Activated effector memory CD4-positive, alpha-beta T cell treated with anti-CD3 and anti-CD28 coated beads, Interleukin-2, amount 50 U/mL, for 16 hours (primary cell): ENCODE results near the gene CACNA1C.

Experiments used
- DNase-seq: peaks from one replicate; pipeline ENCODE4 v3.0.0-alpha.2; 2020

The CACNA1C gene

GRCh38 chr12:2403221-2403976 lies 350.6 kb downstream of the CACNA1C start:
- peak; percentile 51 for DNase-seq

- no peak for DNase-seq
Observed at GRCh38 chr12:2405039-2405438, 352.3 kb downstream of the CACNA1C start.

- DNase-seq = peak; percentile 38
Observed at GRCh38 chr12:2406903-2407302, 354.1 kb downstream of the CACNA1C start.

- DNase-seq = no peak
Observed at GRCh38 chr12:2408262-2408661, 355.5 kb downstream of the CACNA1C start.

- DNase-seq = peak; percentile 53
Observed at GRCh38 chr12:2409656-2410265, 357.0 kb downstream of the CACNA1C start.

- peak; percentile 24 for DNase-seq
Observed at GRCh38 chr12:2410496-2410895, 357.7 kb downstream of the CACNA1C start.

DNA sequence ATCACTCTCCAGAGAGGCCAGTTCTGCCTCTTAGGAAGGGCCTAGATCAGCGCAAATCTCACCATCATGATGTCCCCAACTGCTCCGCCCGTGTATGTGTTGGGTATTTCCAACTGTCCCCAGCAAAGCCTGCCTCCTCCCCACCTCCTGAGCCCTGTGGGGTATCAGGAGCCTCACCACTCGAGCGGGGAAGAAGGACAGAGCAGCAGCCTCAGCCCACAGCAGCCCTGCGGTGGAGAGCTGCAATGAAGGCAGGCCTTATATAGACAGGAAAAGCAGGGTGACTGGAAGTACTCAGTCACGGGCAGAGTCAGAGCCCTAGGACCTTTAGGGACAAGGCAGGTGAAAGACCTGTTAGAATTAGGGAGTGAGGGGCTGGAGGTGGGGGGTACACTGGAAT lies 358.2 kb downstream of the CACNA1C start:
- no peak for DNase-seq

DNA sequence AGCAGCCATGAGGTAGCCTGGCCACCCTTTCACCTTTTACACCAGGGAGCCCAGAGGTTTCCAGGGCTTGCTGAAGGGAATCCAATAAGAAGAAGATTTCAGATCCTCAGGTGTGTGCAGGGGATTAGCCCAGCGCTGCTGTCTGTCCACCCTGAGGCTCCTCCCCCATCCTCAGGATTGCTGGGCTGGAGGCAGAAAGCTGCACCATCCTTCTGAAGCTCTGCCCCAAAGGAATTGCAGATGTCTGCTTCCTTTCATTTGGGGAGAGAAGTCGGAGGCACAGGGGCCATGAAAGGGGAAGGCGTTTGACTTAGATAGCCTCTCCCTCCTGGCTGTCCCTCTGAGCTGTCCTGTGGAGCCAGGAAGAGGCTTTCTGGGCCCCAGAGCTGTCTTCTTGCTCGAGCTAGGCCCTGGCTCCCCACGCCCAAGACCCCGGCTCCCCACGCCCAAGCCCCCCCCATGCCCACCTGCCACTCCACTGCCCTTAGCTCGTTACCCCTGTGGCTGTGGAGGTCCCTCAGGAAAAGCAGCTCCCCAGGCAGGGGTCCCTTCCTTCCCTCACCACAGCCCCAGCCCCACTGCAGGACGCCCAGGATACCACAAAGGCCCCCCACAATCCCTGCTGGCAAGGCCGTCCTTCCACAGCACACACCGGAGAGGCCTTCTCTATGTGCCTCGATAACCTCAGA lies 359.0 kb downstream of the CACNA1C start:
- DNase-seq = peak; percentile 33

- DNase-seq = peak; percentile 33
Observed at GRCh38 chr12:2412305-2412643, 359.5 kb downstream of the CACNA1C start.

- peak; percentile 51 for DNase-seq
Observed at GRCh38 chr12:2413301-2413700, 360.5 kb downstream of the CACNA1C start.

GRCh38 chr12:2413999-2414792 lies 361.4 kb downstream of the CACNA1C start:
- peak; percentile 12 for DNase-seq

DNA sequence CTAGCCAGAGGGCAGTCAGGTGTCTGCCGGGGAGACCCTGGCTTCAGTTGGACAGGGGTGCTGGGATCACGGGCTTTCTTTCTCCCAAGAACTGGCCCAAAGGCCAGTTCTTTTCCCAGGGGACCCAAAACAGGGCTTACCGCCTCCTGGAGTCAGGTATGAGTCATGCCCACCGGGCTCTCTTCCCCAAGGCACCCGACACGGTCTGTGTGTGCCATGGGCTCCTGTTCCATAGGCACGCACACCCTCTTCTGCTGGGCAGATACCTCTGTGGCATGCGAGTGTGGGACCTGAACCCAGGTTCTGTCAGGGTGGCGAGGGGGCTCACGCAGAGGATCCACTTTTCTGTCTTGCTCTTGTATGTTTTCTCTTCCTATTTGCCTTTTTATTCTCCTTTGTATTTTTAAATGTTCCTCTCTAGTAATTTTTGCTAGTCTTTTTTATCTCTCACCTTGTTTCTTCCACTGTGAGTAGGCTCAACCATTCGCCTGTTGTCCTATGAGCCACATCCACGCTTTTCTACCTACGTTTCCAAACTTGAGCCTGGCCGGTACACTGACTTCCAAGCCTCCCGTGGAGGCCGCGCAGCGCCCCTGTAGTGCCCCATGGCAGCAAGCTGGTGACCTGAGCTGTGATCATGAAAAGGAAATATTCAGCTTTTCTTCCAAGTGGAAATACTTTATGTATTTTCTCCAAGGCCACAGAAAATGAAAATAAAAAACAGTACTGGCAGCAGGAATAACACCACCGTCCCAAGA lies 362.2 kb downstream of the CACNA1C start:
- DNase-seq = peak; percentile 42

- DNase-seq = peak; percentile 53
Observed at GRCh38 chr12:2415568-2415944, 362.8 kb downstream of the CACNA1C start.

DNA sequence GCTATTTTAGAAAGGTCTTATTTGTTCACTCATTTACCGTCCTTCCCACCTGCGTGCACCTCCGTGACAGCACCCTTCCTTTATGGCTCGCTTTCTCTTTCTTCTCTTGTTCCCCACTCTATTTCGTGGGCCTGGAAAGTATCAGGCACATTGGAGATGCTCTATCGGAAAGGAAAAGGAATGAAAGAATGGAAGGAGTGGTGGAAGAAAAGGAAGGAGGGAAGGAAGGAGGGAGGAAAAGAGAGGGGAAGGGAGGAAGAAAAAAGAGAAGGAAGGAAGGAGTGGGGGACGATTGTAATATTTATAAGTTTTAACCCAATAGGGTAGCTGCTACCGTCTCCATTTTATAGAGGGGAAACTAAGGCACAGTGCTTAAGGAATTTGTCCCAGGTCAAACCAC lies 363.4 kb downstream of the CACNA1C start:
- DNase-seq = no peak

DNA sequence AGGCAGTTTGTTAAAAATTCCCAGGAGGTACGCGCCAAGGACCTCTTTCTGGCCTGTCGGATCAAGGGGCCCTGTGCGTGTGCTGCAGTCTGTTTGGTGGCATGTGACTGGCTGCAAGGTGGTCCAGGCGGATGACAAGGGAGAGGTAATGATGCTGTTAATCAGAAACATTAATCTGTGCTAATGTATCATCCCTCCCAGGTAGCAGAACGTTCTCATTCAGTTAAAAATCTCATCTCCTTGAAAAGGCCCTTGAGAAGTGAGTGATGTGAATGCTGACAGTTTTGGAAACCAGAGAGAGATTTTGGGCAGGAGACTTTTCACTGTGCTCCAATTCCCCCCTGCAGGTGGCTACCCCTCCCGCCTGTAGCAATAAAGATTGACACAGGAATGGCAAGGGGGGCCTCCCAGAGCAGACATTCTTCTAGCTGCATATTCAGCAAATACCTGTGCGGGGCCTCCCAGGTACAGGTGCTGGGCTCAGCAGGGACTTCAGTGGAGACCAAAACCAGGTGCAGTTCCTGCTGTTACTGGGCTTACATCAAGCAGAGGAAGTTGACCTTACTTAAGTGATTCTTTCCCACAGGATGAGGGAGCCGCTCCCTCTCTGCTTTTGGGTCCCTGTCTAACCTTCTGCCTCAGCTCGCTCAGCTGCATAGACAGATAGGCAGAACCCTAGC lies 364.8 kb downstream of the CACNA1C start:
- peak; percentile 47 for DNase-seq

GRCh38 chr12:2418579-2418978 lies 365.8 kb downstream of the CACNA1C start:
- DNase-seq = peak; percentile 36

- DNase-seq = peak; percentile 14
Observed at GRCh38 chr12:2422591-2422990, 369.8 kb downstream of the CACNA1C start.

GRCh38 chr12:2429032-2429431 lies 376.2 kb downstream of the CACNA1C start:
- DNase-seq = no peak

- no peak for DNase-seq
Observed at GRCh38 chr12:2431810-2432209, 379.0 kb downstream of the CACNA1C start.

- DNase-seq = no peak
Observed at GRCh38 chr12:2432856-2433255, 380.1 kb downstream of the CACNA1C start.

DNA sequence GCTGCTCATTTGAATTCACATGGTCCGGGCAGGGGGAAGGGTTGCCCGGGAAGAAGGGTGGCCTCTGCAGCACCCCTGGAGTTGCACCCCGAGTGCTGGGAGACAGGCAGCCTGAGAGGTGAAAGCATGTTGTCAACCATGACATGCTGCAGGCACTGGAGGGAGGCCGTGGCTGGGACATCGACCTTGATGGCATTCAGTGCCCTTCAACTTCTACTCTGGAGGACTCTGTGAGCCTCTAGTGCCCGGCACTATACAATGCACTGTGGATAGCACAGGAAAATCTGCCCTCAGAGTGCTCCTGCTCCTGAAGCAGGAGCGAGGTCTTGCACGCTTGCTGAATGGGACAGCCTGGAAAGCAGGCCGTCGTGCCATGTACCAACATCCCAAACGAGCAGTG lies 382.7 kb downstream of the CACNA1C start:
- no peak for DNase-seq
